Measurements from ENCODE around the gene MUCL3.

Gene MUCL3

GRCh38 chr6:30970946-30971345 lies 30.2 kb downstream of the MUCL3 start:
- no peak for TF ChIP-seq CTCF (IDR thresholded peaks at IDR 0.05; ENCODE audit: low read depth, low read length, poor library complexity, severe bottlenecking)
- TF ChIP-seq EZH2phosphoT487 (IDR thresholded peaks at IDR 0.05; ENCODE audit: borderline replicate concordance, low read length), result no peak
- Histone ChIP-seq H3K27me3 (ENCODE audit: control insufficient read depth, low read length) (peaks cover 6% of the 10 kb centered on the region), H3K4me3 (ENCODE audit: low read length) (no peak overlapping the region), H4K20me1 (ENCODE audit: control insufficient read depth, insufficient read depth, low read depth, low read length) (no peaks in the 10 kb centered on the region), H3K36me3 (ENCODE audit: control insufficient read depth, low read length) (no peaks in the 10 kb centered on the region), H3K9me2 (replicated peaks; ENCODE audit: control insufficient read depth, low read length) (no peaks in the 10 kb centered on the region), H3K9me3 (ENCODE audit: control insufficient read depth, insufficient read depth, low read length) (no peaks in the 10 kb centered on the region), H3K4me1 (ENCODE audit: control insufficient read depth, low read length) (no peaks in the 10 kb centered on the region), H3K27ac (ENCODE audit: low read depth, low read length) (no peak overlapping the region), H3F3A (ENCODE audit: control insufficient read depth, insufficient read depth) (no peaks in the 10 kb centered on the region), H3K79me2 (ENCODE audit: control insufficient read depth, low read length) (no peaks in the 10 kb centered on the region), H3K4me2 (ENCODE audit: low read length) (no peak overlapping the region)

DNA sequence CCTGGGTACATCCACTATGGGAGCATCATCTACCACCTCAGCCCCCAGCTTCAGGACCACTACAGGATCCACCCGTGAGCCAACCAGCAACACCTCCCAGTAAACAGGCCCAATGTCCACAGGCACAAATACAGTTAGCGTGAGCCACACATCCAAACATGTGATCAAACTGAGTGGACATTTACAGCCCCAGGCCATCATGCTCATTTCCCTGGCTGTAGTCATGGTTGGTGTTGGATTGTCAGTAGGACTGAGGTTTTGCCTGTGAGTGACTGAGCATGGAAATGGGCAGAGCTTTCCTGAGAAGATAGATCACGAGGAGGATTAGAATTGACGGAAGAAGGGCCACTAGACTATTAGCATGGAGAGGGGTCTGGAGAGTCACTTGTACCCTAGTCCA lies 32.0 kb downstream of the MUCL3 start:
- no peaks in the 10 kb centered on the region for H3K4me1 ChIP-seq (ENCODE audit: control insufficient read depth, low read length)
- H3K4me2 ChIP-seq (ENCODE audit: low read length), result no peak overlapping the region
- H3K4me3 ChIP-seq (ENCODE audit: low read length), result no peak overlapping the region
- no peaks in the 10 kb centered on the region for H3F3A ChIP-seq (ENCODE audit: control insufficient read depth, insufficient read depth)
- H3K9me3 ChIP-seq (ENCODE audit: control insufficient read depth, insufficient read depth, low read length), result no peaks in the 10 kb centered on the region
- TF ChIP-seq CTCF (IDR thresholded peaks at IDR 0.05; ENCODE audit: low read depth, low read length, poor library complexity, severe bottlenecking) (no peak), EZH2phosphoT487 (IDR thresholded peaks at IDR 0.05; ENCODE audit: borderline replicate concordance, low read length) (no peak)
- no peaks in the 10 kb centered on the region for H3K36me3 ChIP-seq (ENCODE audit: control insufficient read depth, low read length)
- no peak overlapping the region for H3K27ac ChIP-seq (ENCODE audit: low read depth, low read length)
- H3K27me3 ChIP-seq (ENCODE audit: control insufficient read depth, low read length), result peaks cover 7% of the 10 kb centered on the region
- H3K9me2 ChIP-seq (replicated peaks; ENCODE audit: control insufficient read depth, low read length), result no peaks in the 10 kb centered on the region
- no peaks in the 10 kb centered on the region for H3K79me2 ChIP-seq (ENCODE audit: control insufficient read depth, low read length)
- no peaks in the 10 kb centered on the region for H4K20me1 ChIP-seq (ENCODE audit: control insufficient read depth, insufficient read depth, low read depth, low read length)

GRCh38 chr6:30974490-30975252 lies 33.9 kb downstream of the MUCL3 start:
- Histone ChIP-seq H3K9me2 (replicated peaks; ENCODE audit: control insufficient read depth, low read length) (no peaks in the 10 kb centered on the region), H3K4me2 (ENCODE audit: low read length) (no peak overlapping the region), H3K79me2 (ENCODE audit: control insufficient read depth, low read length) (no peaks in the 10 kb centered on the region), H3K4me1 (ENCODE audit: control insufficient read depth, low read length) (peaks cover 5% of the 10 kb centered on the region; the same call in 1 of the 2 replicates), H3F3A (ENCODE audit: control insufficient read depth, insufficient read depth) (no peaks in the 10 kb centered on the region), H3K36me3 (ENCODE audit: control insufficient read depth, low read length) (no peaks in the 10 kb centered on the region), H4K20me1 (ENCODE audit: control insufficient read depth, insufficient read depth, low read depth, low read length) (no peaks in the 10 kb centered on the region), H3K27ac (ENCODE audit: low read depth, low read length) (no peak overlapping the region), H3K4me3 (ENCODE audit: low read length) (no peak overlapping the region), H3K9me3 (ENCODE audit: control insufficient read depth, insufficient read depth, low read length) (no peaks in the 10 kb centered on the region), H3K27me3 (ENCODE audit: control insufficient read depth, low read length) (peaks cover 23% of the 10 kb centered on the region)
- TF ChIP-seq EZH2phosphoT487 (IDR thresholded peaks at IDR 0.05; ENCODE audit: borderline replicate concordance, low read length), result no peak
- no peak for TF ChIP-seq CTCF (IDR thresholded peaks at IDR 0.05; ENCODE audit: low read depth, low read length, poor library complexity, severe bottlenecking)

Data from DOHH2 (cell line).